Endothelial cell (in vitro differentiated cells): Measurements from ENCODE around the gene IBSP. TPM values are rescaled to one million over a fixed set of nuclear protein-coding genes. Genes with fewer than 3 reads are reported as not detected.

Experiments used
- DNase-seq: peaks from one replicate; pipeline ENCODE4 v3.0.0; 2021; ENCODE audit warnings: low spot score
- H3K27ac Mint-ChIP-seq: one replicate; pipeline ENCODE4 v1.8.0; 2021; ENCODE audit warnings: mixed read lengths, inconsistent platforms; ENCODE audit not compliant: unreplicated experiment
- H3K27me3 Mint-ChIP-seq: one replicate; pipeline ENCODE4 v1.8.0; 2021; ENCODE audit warnings: mild to moderate bottlenecking, moderate library complexity, mixed read lengths, inconsistent platforms; ENCODE audit not compliant: unreplicated experiment
- H3K36me3 Mint-ChIP-seq: one replicate; pipeline ENCODE4 v1.8.0; 2021; ENCODE audit warnings: mild to moderate bottlenecking, low read depth, mixed read lengths, inconsistent platforms; ENCODE audit not compliant: unreplicated experiment
- H3K4me1 Mint-ChIP-seq: one replicate; pipeline ENCODE4 v1.8.0; 2021; ENCODE audit warnings: mild to moderate bottlenecking, mixed read lengths, inconsistent platforms; ENCODE audit not compliant: unreplicated experiment
- H3K4me3 Mint-ChIP-seq: one replicate; pipeline ENCODE4 v1.8.0; 2021; ENCODE audit warnings: mild to moderate bottlenecking, mixed read lengths, inconsistent platforms; ENCODE audit not compliant: unreplicated experiment
- H3K9me3 Mint-ChIP-seq: one replicate; pipeline ENCODE4 v1.8.0; 2021; ENCODE audit warnings: mixed read lengths, inconsistent platforms; ENCODE audit not compliant: unreplicated experiment
- CTCF ChIP-seq: fragments of 200-600 bp; sonication (generic); IDR thresholded peaks from one replicate; pipeline ENCODE4 v1.5.0; 2021; ENCODE audit warnings: antibody characterized with exemption; ENCODE audit not compliant: unreplicated experiment
- total RNA-seq: library from RNA; stranded (reverse); fragmentation: NEBNext Ultra II Directional; extraction: Animal tissue kit (Norgen Biotek cat#: 25700); gene quantifications from one replicate; pipeline ENCODE4 v1.2.1, GENCODE V29; 2021; ENCODE audit not compliant: unreplicated experiment

The IBSP gene
- total RNA-seq, 1 donor from 2014 or later, result not detected

- Mint-ChIP-seq H3K4me1 (peaks cover 10% of the 10 kb centered on the region), H3K9me3 (no peaks in the 10 kb centered on the region), H3K4me3 (no peak overlapping the region), H3K36me3 (no peaks in the 10 kb centered on the region), H3K27ac (no peak overlapping the region), H3K27me3 (no peaks in the 10 kb centered on the region)
- TF ChIP-seq CTCF, result no peak
- no peak for DNase-seq
Measured at GRCh38 chr4:87849612-87850011, 50.3 kb downstream of the IBSP start.

GRCh38 chr4:87851332-87851731 is 52.0 kb downstream of the IBSP start:
- H3K27me3 Mint-ChIP-seq, result peaks cover 1% of the 10 kb centered on the region
- DNase-seq, result no peak
- H3K9me3 Mint-ChIP-seq, result no peaks in the 10 kb centered on the region
- no peak overlapping the region for H3K27ac Mint-ChIP-seq
- H3K36me3 Mint-ChIP-seq, result no peaks in the 10 kb centered on the region
- H3K4me1 Mint-ChIP-seq, result peaks cover 14% of the 10 kb centered on the region
- H3K4me3 Mint-ChIP-seq, result no peak overlapping the region
- no peak for TF ChIP-seq CTCF

GRCh38 chr4:87851953-87852352 is 52.6 kb downstream of the IBSP start:
- no peak for DNase-seq
- H3K27me3 Mint-ChIP-seq, result peaks cover 3% of the 10 kb centered on the region
- no peaks in the 10 kb centered on the region for H3K9me3 Mint-ChIP-seq
- no peak overlapping the region for H3K27ac Mint-ChIP-seq
- no peaks in the 10 kb centered on the region for H3K36me3 Mint-ChIP-seq
- peaks cover 14% of the 10 kb centered on the region for H3K4me1 Mint-ChIP-seq
- no peak overlapping the region for H3K4me3 Mint-ChIP-seq
- TF ChIP-seq CTCF, result no peak

- Mint-ChIP-seq H3K4me1 (peaks cover 14% of the 10 kb centered on the region), H3K9me3 (no peaks in the 10 kb centered on the region), H3K27ac (no peak overlapping the region), H3K27me3 (peaks cover 3% of the 10 kb centered on the region), H3K4me3 (no peak overlapping the region), H3K36me3 (no peaks in the 10 kb centered on the region)
- no peak for TF ChIP-seq CTCF
- no peak for DNase-seq
Measured at GRCh38 chr4:87853108-87853507, 53.8 kb downstream of the IBSP start.

GRCh38 chr4:87853891-87854290 is 54.5 kb downstream of the IBSP start:
- H3K27me3 Mint-ChIP-seq, result peaks cover 3% of the 10 kb centered on the region
- DNase-seq, result no peak
- no peaks in the 10 kb centered on the region for H3K9me3 Mint-ChIP-seq
- no peak overlapping the region for H3K27ac Mint-ChIP-seq
- TF ChIP-seq CTCF, result no peak
- H3K4me1 Mint-ChIP-seq, result peaks cover 14% of the 10 kb centered on the region
- H3K4me3 Mint-ChIP-seq, result no peak overlapping the region
- H3K36me3 Mint-ChIP-seq, result no peaks in the 10 kb centered on the region
